Left lung (tissue), 10 donors: Measurements from ENCODE around the gene RAB5A. TPM values are rescaled to one million over a fixed set of nuclear protein-coding genes. Genes with fewer than 3 reads are reported as not detected.
A peak's percentile ranks its signal among the peaks of the same experiment; 100 is the strongest.

Experiments
- ATAC-seq: fragments of 200-7000 bp; cut with Tn5 transposase; one replicate; pipeline ENCODE4 v1.9.1; 2020; ENCODE audit warnings: moderate library complexity
- DNase-seq, 4 donors: peaks; one replicate each; pipeline ENCODE4 v3.0.0-alpha.2; 2013 to 2020
- H3K27ac ChIP-seq, 2 donors: fragments of 200-600 bp; sonication (generic) in 1 of 2; one replicate each; pipeline versions ENCODE4 v1.5.0 to v1.8.0; 2020 to 2021
- H3K27me3 ChIP-seq, 2 donors: fragments of 200-600 bp; sonication (generic) in 1 of 2; one replicate each; pipeline versions ENCODE4 v1.5.0 to v1.8.0; 2020 to 2021
- H3K36me3 ChIP-seq, 2 donors: fragments of 200-600 bp; sonication (generic) in 1 of 2; one replicate each; pipeline versions ENCODE4 v1.5.0 to v1.8.0; 2020 to 2021
- H3K4me1 ChIP-seq, 2 donors: fragments of 200-600 bp; one replicate each; pipeline ENCODE4 v1.8.0; 2021
- H3K4me3 ChIP-seq, 2 donors: fragments of 200-600 bp; sonication (generic) in 1 of 2; one replicate each; pipeline versions ENCODE4 v1.5.0 to v1.8.0; 2020 to 2021; ENCODE audit warnings: mild to moderate bottlenecking in 1 of 2
- H3K9me3 ChIP-seq, 2 donors: fragments of 200-600 bp; sonication (generic) in 1 of 2; one replicate each; pipeline versions ENCODE4 v1.5.0 to v1.8.0; 2020 to 2021
- CTCF ChIP-seq, 2 donors: fragments of 200-600 bp; sonication (generic) in 1 of 2; IDR thresholded peaks; one replicate each; pipeline versions ENCODE4 v1.5.0 to v1.8.0; 2021; ENCODE audit warnings: antibody characterized with exemption in 2 of 2
- intact Hi-C, 2 donors: fragments of 100-400 bp; cut with DNase I; formaldehyde crosslinking; loops; one replicate each; pipeline versions ENCODE4 v1.11.2 to v1.14.2; 2022
- polyA plus RNA-seq, 6 donors: library from polyadenylated mRNA; unstranded; fragments of 120-200 nt; gene quantifications; one replicate each; pipeline ENCODE4 v1.2.1, GENCODE V29; 2013; ENCODE audit not compliant: insufficient read length in 6 of 6
- total RNA-seq, 2 donors: library from RNA; stranded (reverse); fragmentation: NEBNext Ultra II Directional; extraction: Animal tissue kit (Norgen Biotek cat#: 25700); gene quantifications; one replicate each; pipeline ENCODE4 v1.2.1, GENCODE V29; 2021
- donor health status: DM: no; HTN: yes; CAD: no.
- donor health status: DM: no; HTN: no; CAD: no.

Gene RAB5A
- total and polyA plus RNA-seq, 8 donors: 60.7 to 72.1 (median 69.2) TPM

DNA sequence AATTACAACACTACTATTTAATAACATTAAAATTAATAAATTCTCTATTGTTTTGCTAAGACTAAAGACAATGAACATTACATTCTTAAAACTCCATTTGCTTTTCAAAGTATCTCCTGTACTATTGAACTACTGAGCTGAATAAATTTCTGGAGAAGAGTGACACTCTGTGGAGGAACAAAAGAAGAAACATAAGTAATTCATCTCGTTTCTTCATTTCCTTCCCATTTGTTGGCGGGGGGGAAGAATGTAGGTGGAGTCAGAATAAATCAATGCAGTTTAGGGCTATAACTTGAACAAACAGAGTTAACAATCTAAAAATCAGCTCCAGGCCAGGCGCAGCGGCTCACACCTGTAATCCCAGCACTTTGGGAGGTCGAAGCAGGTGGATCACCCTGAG is 45.6 kb upstream of the RAB5A start:
- H3K4me1 ChIP-seq: peaks cover 0 to 13% of the 10 kb centered on the region in 2 donors
- H3K4me3 ChIP-seq: no peak overlapping the region
- H3K27ac ChIP-seq: peak overlapping the region in 1 of 2 donors; percentile 76
- H3K9me3 ChIP-seq: no peaks in the 10 kb centered on the region
- intact Hi-C loops: no loop called here
- TF ChIP-seq CTCF (IDR thresholded peaks at IDR 0.05): no peak
- no peaks in the 10 kb centered on the region for H3K36me3 ChIP-seq
- no peak for DNase-seq
- H3K27me3 ChIP-seq: no peaks in the 10 kb centered on the region
- ATAC-seq: no peak

DNA sequence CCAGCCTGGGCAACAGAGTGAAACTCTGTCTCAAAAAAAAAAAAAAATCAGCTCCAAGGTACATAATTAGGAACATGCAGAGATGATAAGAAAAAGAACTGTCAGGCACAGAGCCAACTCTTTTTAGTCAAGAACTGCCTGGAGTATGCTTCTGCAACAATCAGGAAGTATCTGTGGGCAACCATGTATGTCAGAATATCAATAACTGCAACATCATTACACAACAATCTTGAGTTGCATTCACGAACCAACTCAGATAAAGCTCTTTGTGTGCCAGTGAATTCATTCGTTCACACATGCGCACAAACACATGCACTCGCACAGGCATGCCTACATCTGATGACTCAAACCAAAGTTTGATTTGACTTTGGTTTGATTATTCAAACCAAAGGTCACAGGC is 45.0 kb upstream of the RAB5A start:
- DNase-seq: no peak
- intact Hi-C loops: no loop called here
- no peak for TF ChIP-seq CTCF (IDR thresholded peaks at IDR 0.05)
- H3K27me3 ChIP-seq: no peaks in the 10 kb centered on the region
- no peak overlapping the region for H3K4me3 ChIP-seq
- H3K27ac ChIP-seq: peak overlapping the region in 1 of 2 donors; percentile 76
- ATAC-seq: peak; percentile 33
- no peaks in the 10 kb centered on the region for H3K9me3 ChIP-seq
- H3K4me1 ChIP-seq: peaks cover 0 to 13% of the 10 kb centered on the region in 2 donors
- no peaks in the 10 kb centered on the region for H3K36me3 ChIP-seq

- Histone ChIP-seq H3K9me3 (no peaks in the 10 kb centered on the region), H3K27me3 (no peaks in the 10 kb centered on the region), H3K27ac (no peak overlapping the region), H3K4me3 (no peak overlapping the region), H3K36me3 (no peaks in the 10 kb centered on the region), H3K4me1 (peaks cover 0 to 13% of the 10 kb centered on the region in 2 donors)
- intact Hi-C loops: no loop called here
- no peak for TF ChIP-seq CTCF (IDR thresholded peaks at IDR 0.05)
- DNase-seq (no peak), ATAC-seq (no peak)
Measured at GRCh38 chr3:19903649-19904048, 43.2 kb upstream of the RAB5A start.

DNA sequence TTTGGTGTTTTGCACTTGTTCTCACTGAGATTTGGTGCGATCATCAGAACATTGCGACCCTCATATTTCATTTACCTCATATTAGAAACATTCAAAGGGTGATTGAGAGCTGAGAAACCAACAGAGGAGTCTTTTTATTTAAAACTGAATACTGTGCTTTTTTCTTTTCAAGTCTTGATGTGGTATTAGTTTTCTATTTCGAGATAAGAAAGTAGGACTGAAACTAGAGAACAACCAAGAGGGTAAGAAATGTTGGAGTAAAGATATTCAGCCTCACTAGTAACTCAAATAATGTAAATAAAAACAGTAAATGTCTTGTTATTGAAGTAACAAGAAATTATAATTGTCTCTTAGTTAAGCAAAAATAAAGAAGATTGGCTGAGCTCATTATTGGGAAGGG is 39.4 kb upstream of the RAB5A start:
- Histone ChIP-seq H3K27me3 (no peaks in the 10 kb centered on the region), H3K36me3 (no peaks in the 10 kb centered on the region), H3K4me3 (no peak overlapping the region), H3K9me3 (peaks cover 0 to 20% of the 10 kb centered on the region in 2 donors), H3K4me1 (no peaks in the 10 kb centered on the region), H3K27ac (no peak overlapping the region)
- intact Hi-C loops: no loop called here
- ATAC-seq (no peak), DNase-seq (no peak)
- TF ChIP-seq CTCF (IDR thresholded peaks at IDR 0.05): no peak

GRCh38 chr3:19911452-19911851 is 35.4 kb upstream of the RAB5A start:
- ATAC-seq: no peak
- Histone ChIP-seq H3K4me3 (no peak overlapping the region), H3K27ac (no peak overlapping the region), H3K27me3 (no peaks in the 10 kb centered on the region), H3K9me3 (peaks cover 0 to 31% of the 10 kb centered on the region in 2 donors), H3K36me3 (no peaks in the 10 kb centered on the region), H3K4me1 (no peaks in the 10 kb centered on the region)
- intact Hi-C loops: no loop called here
- no peak for DNase-seq
- no peak for TF ChIP-seq CTCF (IDR thresholded peaks at IDR 0.05)
